SK-N-SH (cell line): ENCODE measurements around the gene KRTAP5-8.
"Not testable (repeated sequence)": the region's sequence is repeated elsewhere in the genome, so short reads cannot be mapped to it uniquely, and the experiment has no call there.

Source experiments
- EP300 ChIP-seq, 2 experiments: IDR thresholded peaks; 2 replicates each; pipeline versions ENCODE4 v1.4.0 to v1.6.1; 2012; ENCODE audit warnings: borderline replicate concordance in 1 of 2, low read depth in 1 of 2, low read length in 1 of 2
- EZH2phosphoT487 ChIP-seq: fragments of 200-600 bp; sonication (generic); IDR thresholded peaks from 2 replicates; pipeline ENCODE4 v1.6.1; 2017; ENCODE audit warnings: low read depth, mixed run types, mild to moderate bottlenecking, antibody characterized with exemption, moderate library complexity, borderline replicate concordance
- FOXJ3 ChIP-seq: sonication (generic); formaldehyde crosslinking; IDR thresholded peaks from 2 replicates; pipeline ENCODE4 v1.5.1; 2020; ENCODE audit warnings: mild to moderate bottlenecking, missing genetic modification reagents
- MEF2A ChIP-seq: IDR thresholded peaks from 2 replicates; pipeline ENCODE4 v1.4.0; 2012; ENCODE audit warnings: low read depth, borderline replicate concordance
- RAD21 ChIP-seq: IDR thresholded peaks from 2 replicates; pipeline ENCODE4 v1.6.1; 2012; ENCODE audit warnings: mild to moderate bottlenecking, low read length
- REST ChIP-seq: IDR thresholded peaks from 2 replicates; pipeline ENCODE4 v1.6.1; 2012; ENCODE audit warnings: mild to moderate bottlenecking, low read depth, low read length, moderate library complexity
- RFX5 ChIP-seq: IDR thresholded peaks from 2 replicates; pipeline ENCODE4 v1.6.1; 2012; ENCODE audit warnings: mild to moderate bottlenecking, improper control_type of control experiment, low read length
- SIN3A ChIP-seq: IDR thresholded peaks from 2 replicates; pipeline ENCODE4 v1.6.1; 2012; ENCODE audit warnings: low read depth, mild to moderate bottlenecking, low read length, moderate library complexity, borderline replicate concordance
- TEAD4 ChIP-seq: IDR thresholded peaks from 2 replicates; pipeline ENCODE4 v1.4.0; 2012; ENCODE audit warnings: mild to moderate bottlenecking, borderline replicate concordance; ENCODE audit not compliant: insufficient read depth
- TF ChIP-seq, protein P1 (sequence below): IDR thresholded peaks from 2 replicates; pipeline ENCODE4 v1.4.0; 2012; ENCODE audit warnings: low read depth, borderline replicate concordance
- TF ChIP-seq, protein P2 (sequence below): IDR thresholded peaks from 2 replicates; pipeline ENCODE4 v1.4.0; 2012; ENCODE audit warnings: low read depth
- TF ChIP-seq, protein P3 (sequence below): fragments of 200-600 bp; sonication (generic); IDR thresholded peaks from 2 replicates; pipeline ENCODE4 v1.6.1; 2017; ENCODE audit warnings: antibody characterized with exemption, mild to moderate bottlenecking, moderate library complexity
- TF ChIP-seq, protein P4 (sequence below): fragments of 150-350 bp; IDR thresholded peaks from 2 replicates; pipeline ENCODE4 v1.6.1; 2017; ENCODE audit warnings: antibody characterized with exemption, low read length, low read depth, borderline replicate concordance
- TF ChIP-seq, protein P5 (sequence below): IDR thresholded peaks from 2 replicates; pipeline ENCODE4 v1.4.0; 2012; ENCODE audit warnings: low read depth, borderline replicate concordance

GRCh38 chr11:71582969-71583368 is 45.1 kb downstream of the KRTAP5-8 start:
- TF ChIP-seq, protein P1, sequence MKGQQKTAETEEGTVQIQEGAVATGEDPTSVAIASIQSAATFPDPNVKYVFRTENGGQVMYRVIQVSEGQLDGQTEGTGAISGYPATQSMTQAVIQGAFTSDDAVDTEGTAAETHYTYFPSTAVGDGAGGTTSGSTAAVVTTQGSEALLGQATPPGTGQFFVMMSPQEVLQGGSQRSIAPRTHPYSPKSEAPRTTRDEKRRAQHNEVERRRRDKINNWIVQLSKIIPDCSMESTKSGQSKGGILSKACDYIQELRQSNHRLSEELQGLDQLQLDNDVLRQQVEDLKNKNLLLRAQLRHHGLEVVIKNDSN, result not testable (repeated sequence)
- TF ChIP-seq, protein P2, sequence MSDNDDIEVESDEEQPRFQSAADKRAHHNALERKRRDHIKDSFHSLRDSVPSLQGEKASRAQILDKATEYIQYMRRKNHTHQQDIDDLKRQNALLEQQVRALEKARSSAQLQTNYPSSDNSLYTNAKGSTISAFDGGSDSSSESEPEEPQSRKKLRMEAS, result not testable (repeated sequence)
- TF ChIP-seq, protein P3, sequence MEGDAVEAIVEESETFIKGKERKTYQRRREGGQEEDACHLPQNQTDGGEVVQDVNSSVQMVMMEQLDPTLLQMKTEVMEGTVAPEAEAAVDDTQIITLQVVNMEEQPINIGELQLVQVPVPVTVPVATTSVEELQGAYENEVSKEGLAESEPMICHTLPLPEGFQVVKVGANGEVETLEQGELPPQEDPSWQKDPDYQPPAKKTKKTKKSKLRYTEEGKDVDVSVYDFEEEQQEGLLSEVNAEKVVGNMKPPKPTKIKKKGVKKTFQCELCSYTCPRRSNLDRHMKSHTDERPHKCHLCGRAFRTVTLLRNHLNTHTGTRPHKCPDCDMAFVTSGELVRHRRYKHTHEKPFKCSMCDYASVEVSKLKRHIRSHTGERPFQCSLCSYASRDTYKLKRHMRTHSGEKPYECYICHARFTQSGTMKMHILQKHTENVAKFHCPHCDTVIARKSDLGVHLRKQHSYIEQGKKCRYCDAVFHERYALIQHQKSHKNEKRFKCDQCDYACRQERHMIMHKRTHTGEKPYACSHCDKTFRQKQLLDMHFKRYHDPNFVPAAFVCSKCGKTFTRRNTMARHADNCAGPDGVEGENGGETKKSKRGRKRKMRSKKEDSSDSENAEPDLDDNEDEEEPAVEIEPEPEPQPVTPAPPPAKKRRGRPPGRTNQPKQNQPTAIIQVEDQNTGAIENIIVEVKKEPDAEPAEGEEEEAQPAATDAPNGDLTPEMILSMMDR, result not testable (repeated sequence)
- TF ChIP-seq TEAD4; EZH2phosphoT487; RAD21; MEF2A; SIN3A; RFX5; FOXJ3 (CRISPR knock-in tag); REST; EP300 (IDR thresholded peaks at IDR 0.05; ENCODE audit: borderline replicate concordance in 1 of 2, low read depth in 1 of 2, low read length in 1 of 2): not testable (repeated sequence)
- TF ChIP-seq, protein P4, sequence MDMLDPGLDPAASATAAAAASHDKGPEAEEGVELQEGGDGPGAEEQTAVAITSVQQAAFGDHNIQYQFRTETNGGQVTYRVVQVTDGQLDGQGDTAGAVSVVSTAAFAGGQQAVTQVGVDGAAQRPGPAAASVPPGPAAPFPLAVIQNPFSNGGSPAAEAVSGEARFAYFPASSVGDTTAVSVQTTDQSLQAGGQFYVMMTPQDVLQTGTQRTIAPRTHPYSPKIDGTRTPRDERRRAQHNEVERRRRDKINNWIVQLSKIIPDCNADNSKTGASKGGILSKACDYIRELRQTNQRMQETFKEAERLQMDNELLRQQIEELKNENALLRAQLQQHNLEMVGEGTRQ, result not testable (repeated sequence)
- TF ChIP-seq, protein P5, sequence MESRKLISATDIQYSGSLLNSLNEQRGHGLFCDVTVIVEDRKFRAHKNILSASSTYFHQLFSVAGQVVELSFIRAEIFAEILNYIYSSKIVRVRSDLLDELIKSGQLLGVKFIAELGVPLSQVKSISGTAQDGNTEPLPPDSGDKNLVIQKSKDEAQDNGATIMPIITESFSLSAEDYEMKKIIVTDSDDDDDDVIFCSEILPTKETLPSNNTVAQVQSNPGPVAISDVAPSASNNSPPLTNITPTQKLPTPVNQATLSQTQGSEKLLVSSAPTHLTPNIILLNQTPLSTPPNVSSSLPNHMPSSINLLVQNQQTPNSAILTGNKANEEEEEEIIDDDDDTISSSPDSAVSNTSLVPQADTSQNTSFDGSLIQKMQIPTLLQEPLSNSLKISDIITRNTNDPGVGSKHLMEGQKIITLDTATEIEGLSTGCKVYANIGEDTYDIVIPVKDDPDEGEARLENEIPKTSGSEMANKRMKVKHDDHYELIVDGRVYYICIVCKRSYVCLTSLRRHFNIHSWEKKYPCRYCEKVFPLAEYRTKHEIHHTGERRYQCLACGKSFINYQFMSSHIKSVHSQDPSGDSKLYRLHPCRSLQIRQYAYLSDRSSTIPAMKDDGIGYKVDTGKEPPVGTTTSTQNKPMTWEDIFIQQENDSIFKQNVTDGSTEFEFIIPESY, result not testable (repeated sequence)
